ENCODE data around the gene NFATC4. TPM values are rescaled to one million over a fixed set of nuclear protein-coding genes. Genes with fewer than 3 reads are reported as not detected.
"Not testable (repeated sequence)": the region's sequence is repeated elsewhere in the genome, so short reads cannot be mapped to it uniquely, and the experiment has no call there.

Gene NFATC4
- total RNA-seq, 1 experiment from 2014 or later, result 7.6 TPM

- TF ChIP-seq CTCF (IDR thresholded peaks at IDR 0.05 in 2 of 3, conservative IDR thresholded peaks at IDR 0.05 in 1 of 3; ENCODE audit: borderline replicate concordance in 1 of 3, insufficient read depth in 1 of 3, low read depth in 2 of 3, low read length in 2 of 3) (no peak), EGR1 (IDR thresholded peaks at IDR 0.05; ENCODE audit: low read depth) (no peak), CEBPB (IDR thresholded peaks at IDR 0.05; ENCODE audit: low read depth) (no peak), SP1 (IDR thresholded peaks at IDR 0.05; ENCODE audit: low read depth) (no peak), CBX3 (IDR thresholded peaks at IDR 0.05; ENCODE audit: low read depth) (no peak), JUND (IDR thresholded peaks at IDR 0.05) (no peak), POLR2AphosphoS5 (IDR thresholded peaks at IDR 0.05; ENCODE audit: low read depth, low read length) (no peak)
Observed at GRCh38 chr14:24385524-24385923, 17.5 kb downstream of the NFATC4 start (continued).

GRCh38 chr14:24387009-24387345 is 19.0 kb downstream of the NFATC4 start:
- no peaks in the 10 kb centered on the region for H4K20me1 ChIP-seq (ENCODE audit: insufficient read depth)
- no peaks in the 10 kb centered on the region for H3K79me2 ChIP-seq (ENCODE audit: insufficient read depth, low read length)
- no peak for TF ChIP-seq POLR2AphosphoS5 (IDR thresholded peaks at IDR 0.05; ENCODE audit: low read depth, low read length)
- intact Hi-C loops (cut with micrococcal nuclease), result no loop called here
- H3K27ac ChIP-seq (ENCODE audit: low read depth, low read length), result no peak overlapping the region
- no peaks in the 10 kb centered on the region for H3K9me2 ChIP-seq (ENCODE audit: insufficient read depth)
- CTCF ChIA-PET, result no interaction called here
- no peak overlapping the region for H3K4me3 ChIP-seq (replicated peaks in 1 of 2; ENCODE audit: low read depth in 1 of 2, low read length in 2 of 2)
- H2AFZ ChIP-seq (ENCODE audit: low read depth, low read length, poor library complexity, severe bottlenecking), result no peak overlapping the region
- H3K4me1 ChIP-seq (ENCODE audit: control insufficient read depth in 1 of 2, insufficient read depth in 2 of 2, low read length in 2 of 2), result peaks cover 4 to 9% of the 10 kb centered on the region in 2 experiments; a peak in 2 of 4 replicates
- H3K9ac ChIP-seq (ENCODE audit: low read length), result no peak overlapping the region
- RAD21 ChIA-PET (ENCODE audit: low non-redundant PET in 1 of 2, low total read pairs in 2 of 2, uncharacterized antibody in 2 of 2, unreplicated experiment in 2 of 2), result no interaction called here
- POLR2A ChIA-PET, result no interaction called here
- H3K27me3 ChIP-seq (ENCODE audit: insufficient read depth, low read length), result no peaks in the 10 kb centered on the region
- DNase-seq (ENCODE audit: low read depth, low spot score) (no peak), ATAC-seq (no peak)
- no peak overlapping the region for H3K4me2 ChIP-seq (ENCODE audit: low read length)
- no peaks in the 10 kb centered on the region for H3K9me3 ChIP-seq (ENCODE audit: control insufficient read depth in 1 of 2, insufficient read depth in 1 of 2, low read depth in 1 of 2, low read length in 2 of 2)
- no TSS peak for BruUV-seq (replicated peaks)
- no peaks in the 10 kb centered on the region for H3K36me3 ChIP-seq (ENCODE audit: control insufficient read depth in 1 of 2, insufficient read depth in 2 of 2, low read length in 2 of 2)

GRCh38 chr14:24387579-24387978 is 19.6 kb downstream of the NFATC4 start:
- H3K4me3 ChIP-seq (replicated peaks in 1 of 2; ENCODE audit: low read depth in 1 of 2, low read length in 2 of 2); RAD21 ChIA-PET (ENCODE audit: low non-redundant PET in 1 of 2, low total read pairs in 2 of 2, uncharacterized antibody in 2 of 2, unreplicated experiment in 2 of 2); BruUV-seq (replicated peaks); intact Hi-C loops (cut with micrococcal nuclease); H3K9me3 ChIP-seq (ENCODE audit: control insufficient read depth in 1 of 2, insufficient read depth in 1 of 2, low read depth in 1 of 2, low read length in 2 of 2); H4K20me1 ChIP-seq (ENCODE audit: insufficient read depth); DNase-seq (ENCODE audit: low read depth, low spot score); H3K9me2 ChIP-seq (ENCODE audit: insufficient read depth); H3K79me2 ChIP-seq (ENCODE audit: insufficient read depth, low read length); ATAC-seq; H3K27ac ChIP-seq (ENCODE audit: low read depth, low read length); H3K27me3 ChIP-seq (ENCODE audit: insufficient read depth, low read length); H2AFZ ChIP-seq (ENCODE audit: low read depth, low read length, poor library complexity, severe bottlenecking); POLR2A ChIA-PET; H3K9ac ChIP-seq (ENCODE audit: low read length); H3K4me2 ChIP-seq (ENCODE audit: low read length); H3K36me3 ChIP-seq (ENCODE audit: control insufficient read depth in 1 of 2, insufficient read depth in 2 of 2, low read length in 2 of 2): not testable (repeated sequence)
- H3K4me1 ChIP-seq (ENCODE audit: control insufficient read depth in 1 of 2, insufficient read depth in 2 of 2, low read length in 2 of 2), result peaks cover 6 to 13% of the 10 kb centered on the region in 2 experiments
- CTCF ChIA-PET, result interaction anchor here (1.1 kb wide), 1 partner anchor 44 kb away, joined by 3 read pairs; no protein-coding TSS in a partner anchor
